ENCODE data around the gene SRA1.

DNA sequence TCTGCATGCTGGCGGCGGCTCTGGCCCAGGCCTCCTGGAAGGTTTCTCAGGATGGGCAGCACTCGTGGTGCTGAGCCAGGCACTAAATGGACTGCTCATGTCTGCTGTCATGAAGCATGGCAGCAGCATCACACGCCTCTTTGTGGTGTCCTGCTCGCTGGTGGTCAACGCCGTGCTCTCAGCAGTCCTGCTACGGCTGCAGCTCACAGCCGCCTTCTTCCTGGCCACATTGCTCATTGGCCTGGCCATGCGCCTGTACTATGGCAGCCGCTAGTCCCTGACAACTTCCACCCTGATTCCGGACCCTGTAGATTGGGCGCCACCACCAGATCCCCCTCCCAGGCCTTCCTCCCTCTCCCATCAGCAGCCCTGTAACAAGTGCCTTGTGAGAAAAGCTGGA is 10.6 kb upstream of the SRA1 start:
- TF ChIP-seq, protein P1, sequence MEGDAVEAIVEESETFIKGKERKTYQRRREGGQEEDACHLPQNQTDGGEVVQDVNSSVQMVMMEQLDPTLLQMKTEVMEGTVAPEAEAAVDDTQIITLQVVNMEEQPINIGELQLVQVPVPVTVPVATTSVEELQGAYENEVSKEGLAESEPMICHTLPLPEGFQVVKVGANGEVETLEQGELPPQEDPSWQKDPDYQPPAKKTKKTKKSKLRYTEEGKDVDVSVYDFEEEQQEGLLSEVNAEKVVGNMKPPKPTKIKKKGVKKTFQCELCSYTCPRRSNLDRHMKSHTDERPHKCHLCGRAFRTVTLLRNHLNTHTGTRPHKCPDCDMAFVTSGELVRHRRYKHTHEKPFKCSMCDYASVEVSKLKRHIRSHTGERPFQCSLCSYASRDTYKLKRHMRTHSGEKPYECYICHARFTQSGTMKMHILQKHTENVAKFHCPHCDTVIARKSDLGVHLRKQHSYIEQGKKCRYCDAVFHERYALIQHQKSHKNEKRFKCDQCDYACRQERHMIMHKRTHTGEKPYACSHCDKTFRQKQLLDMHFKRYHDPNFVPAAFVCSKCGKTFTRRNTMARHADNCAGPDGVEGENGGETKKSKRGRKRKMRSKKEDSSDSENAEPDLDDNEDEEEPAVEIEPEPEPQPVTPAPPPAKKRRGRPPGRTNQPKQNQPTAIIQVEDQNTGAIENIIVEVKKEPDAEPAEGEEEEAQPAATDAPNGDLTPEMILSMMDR (IDR thresholded peaks at IDR 0.05): no peak
- TF ChIP-seq POLR2A (IDR thresholded peaks at IDR 0.05): no peak
